Measurements from ENCODE around the gene EFNA3.

Gene EFNA3

GRCh38 chr1:155085504-155086127 lies 7.0 kb downstream of the EFNA3 start:
- DNase-seq: no peak

GRCh38 chr1:155086128-155086741 lies 7.6 kb downstream of the EFNA3 start:
- no peak for DNase-seq

- no peak for DNase-seq
Observed at GRCh38 chr1:155086856-155087535, 8.4 kb downstream of the EFNA3 start.

GRCh38 chr1:155091071-155092051 lies 12.7 kb downstream of the EFNA3 start:
- DNase-seq: no peak

- DNase-seq: no peak
Observed at GRCh38 chr1:155092131-155092530, 13.5 kb downstream of the EFNA3 start.

GRCh38 chr1:155092641-155093040 lies 14.0 kb downstream of the EFNA3 start:
- no peak for DNase-seq

GRCh38 chr1:155093911-155094621 lies 15.4 kb downstream of the EFNA3 start:
- no peak for DNase-seq

- no peak for DNase-seq
Observed at GRCh38 chr1:155094622-155094948, 15.9 kb downstream of the EFNA3 start.

GRCh38 chr1:155099331-155099730 lies 20.7 kb downstream of the EFNA3 start:
- DNase-seq: no peak

- no peak for DNase-seq
Observed at GRCh38 chr1:155103325-155103724, 24.7 kb downstream of the EFNA3 start.

GRCh38 chr1:155104605-155105534 lies 26.2 kb downstream of the EFNA3 start:
- DNase-seq: no peak

GRCh38 chr1:155105604-155106011 lies 27.0 kb downstream of the EFNA3 start:
- DNase-seq: no peak

GRCh38 chr1:155106862-155107261 lies 28.2 kb downstream of the EFNA3 start:
- no peak for DNase-seq

GRCh38 chr1:155107309-155108264 lies 28.9 kb downstream of the EFNA3 start:
- DNase-seq: no peak

- no peak for DNase-seq
Observed at GRCh38 chr1:155108296-155108695, 29.7 kb downstream of the EFNA3 start.

- no peak for DNase-seq
Observed at GRCh38 chr1:155110381-155110780, 31.7 kb downstream of the EFNA3 start.

GRCh38 chr1:155110826-155111225 lies 32.2 kb downstream of the EFNA3 start:
- DNase-seq: no peak

- DNase-seq: no peak
Observed at GRCh38 chr1:155113450-155113980, 34.9 kb downstream of the EFNA3 start.

GRCh38 chr1:155116113-155116764 lies 37.6 kb downstream of the EFNA3 start:
- DNase-seq: no peak
